Activated CD8-positive, alpha-beta memory T cell treated with anti-CD3 and anti-CD28 coated beads, Interleukin-2, amount 50 U/mL, for 48 hours (primary cell): ENCODE results near the gene PPP1R12B.
"Not testable (repeated sequence)": the region's sequence is repeated elsewhere in the genome, so short reads cannot be mapped to it uniquely, and the experiment has no call there.

Source experiments
- DNase-seq: peaks from one replicate; pipeline ENCODE4 v3.0.0-alpha.2; 2020

PPP1R12B gene

DNA sequence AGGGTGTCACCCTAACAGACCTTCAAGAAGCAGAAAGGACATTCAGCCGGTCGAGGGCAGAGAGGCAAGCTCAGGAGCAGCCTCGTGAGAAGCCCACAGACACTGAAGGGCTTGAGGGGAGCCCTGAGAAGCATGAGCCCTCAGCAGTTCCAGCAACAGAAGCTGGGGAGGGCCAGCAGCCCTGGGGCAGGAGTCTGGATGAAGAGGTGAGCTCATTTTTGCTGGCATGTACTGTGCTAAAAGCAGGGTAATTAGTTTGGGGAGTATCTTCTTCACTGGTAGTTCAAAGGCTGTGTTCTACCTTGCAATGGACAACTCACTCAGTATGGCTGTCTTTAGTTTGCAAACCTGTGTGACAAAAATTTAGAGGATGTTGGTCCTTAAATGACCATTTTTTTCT lies 144.6 kb downstream of the PPP1R12B start:
- DNase-seq = not testable (repeated sequence)

DNA sequence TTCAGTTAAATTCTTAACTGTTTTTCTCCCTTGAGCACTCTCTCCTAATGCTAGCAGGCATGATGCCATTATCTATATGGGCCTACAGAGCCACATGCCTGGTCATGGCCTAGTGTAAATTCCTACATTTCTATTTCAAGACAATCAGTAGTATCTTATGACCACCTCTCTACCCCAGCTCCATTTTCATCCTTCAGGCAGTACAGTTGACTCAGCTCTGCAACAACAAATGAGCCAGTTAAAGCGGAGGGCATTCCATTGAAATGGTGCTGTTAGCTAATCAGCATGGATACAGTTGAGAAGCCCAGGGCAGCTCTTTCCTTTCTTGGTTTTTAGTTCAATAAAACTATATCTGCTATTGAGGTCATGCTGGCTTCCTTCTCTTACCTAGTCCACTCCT lies 150.0 kb downstream of the PPP1R12B start:
- no peak for DNase-seq

DNA sequence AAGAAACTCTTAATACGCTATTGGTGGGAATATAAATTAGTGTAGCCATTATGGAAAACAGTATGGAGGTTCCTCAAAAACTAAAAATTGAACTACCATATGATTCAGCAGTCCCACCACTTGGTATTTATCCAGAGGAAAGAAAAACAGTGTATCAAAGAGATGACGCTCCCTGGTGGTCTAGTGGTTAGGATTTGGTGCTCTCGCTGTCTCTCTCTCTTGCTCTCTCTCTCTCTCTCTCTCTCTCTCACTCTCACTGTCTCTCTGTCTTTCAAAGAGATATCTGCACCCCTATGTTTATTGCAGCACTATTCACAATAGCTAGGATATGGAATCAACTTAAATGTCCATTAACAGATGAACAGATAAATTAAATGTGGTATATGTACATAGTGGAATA lies 151.5 kb downstream of the PPP1R12B start:
- DNase-seq = not testable (repeated sequence)

DNA sequence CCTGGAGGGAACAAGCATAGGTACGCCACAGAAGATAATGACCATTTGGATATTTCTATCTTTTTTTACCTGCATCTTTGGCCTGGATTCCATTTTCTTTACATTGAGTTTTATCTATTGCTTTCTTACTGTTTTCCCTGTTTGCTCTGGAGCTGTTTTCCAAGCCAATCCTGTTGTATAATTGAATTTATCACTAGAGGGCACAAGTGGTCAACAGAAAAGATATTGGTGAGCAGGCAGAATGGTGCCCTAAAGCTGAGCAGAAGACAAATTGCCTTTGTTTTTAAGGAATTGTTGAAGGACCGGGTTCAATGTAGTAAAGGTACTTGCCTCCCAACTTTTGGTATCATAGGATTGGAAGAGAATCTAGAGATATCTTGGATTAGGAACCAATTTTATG lies 152.8 kb downstream of the PPP1R12B start:
- DNase-seq = no peak

DNA sequence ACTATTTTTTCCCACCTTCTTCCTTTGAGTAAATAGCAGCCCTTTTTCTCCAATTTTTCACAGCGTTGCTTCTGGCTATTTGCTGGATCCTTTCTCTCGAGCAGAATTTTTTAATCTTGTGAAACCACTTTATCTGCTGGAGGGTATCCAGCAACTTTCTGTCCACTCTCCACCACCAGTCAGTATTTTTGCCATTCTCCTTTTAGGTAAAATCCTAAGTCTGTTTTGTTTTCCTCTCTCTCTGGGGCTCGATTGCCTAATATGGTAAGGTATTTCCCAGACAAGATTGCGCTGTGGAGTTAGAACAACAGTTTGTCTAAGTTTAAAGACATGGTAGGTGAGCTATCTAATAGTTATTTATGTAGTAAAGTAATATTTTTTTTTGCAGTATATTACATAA lies 156.9 kb downstream of the PPP1R12B start:
- no peak for DNase-seq

DNA sequence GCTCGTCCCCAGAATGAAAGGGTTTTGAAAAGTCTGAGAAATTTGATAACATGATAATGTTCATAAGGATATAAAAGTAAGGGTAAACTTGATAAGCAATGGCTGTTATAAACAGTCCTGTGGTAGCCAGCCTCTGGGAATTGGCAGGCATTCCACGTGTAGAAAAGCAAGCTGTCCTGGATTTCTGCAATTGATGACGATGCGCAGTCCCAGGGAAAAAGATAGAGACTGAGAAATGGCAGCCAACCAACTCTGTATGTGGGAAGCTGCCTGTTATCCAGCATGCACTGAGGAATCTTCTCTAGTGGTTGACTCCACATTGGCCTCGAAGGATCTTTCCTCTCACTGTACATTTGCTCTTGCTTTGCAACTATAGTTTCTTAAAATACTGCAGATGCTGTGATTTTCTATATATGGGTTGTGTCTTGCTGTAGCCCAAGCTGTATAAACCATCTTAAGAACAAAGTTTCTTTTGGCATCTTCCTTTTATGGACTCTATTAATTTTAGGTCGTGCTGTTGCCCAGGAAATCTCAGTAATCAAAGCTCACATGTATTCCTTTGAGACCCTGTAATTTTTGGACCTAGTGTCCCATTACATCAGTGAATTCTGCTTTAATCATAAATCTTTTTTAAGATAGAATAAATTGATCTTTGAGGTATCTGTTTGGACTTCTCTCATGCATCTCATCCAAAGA lies 157.5 kb downstream of the PPP1R12B start:
- not testable (repeated sequence) for DNase-seq

DNA sequence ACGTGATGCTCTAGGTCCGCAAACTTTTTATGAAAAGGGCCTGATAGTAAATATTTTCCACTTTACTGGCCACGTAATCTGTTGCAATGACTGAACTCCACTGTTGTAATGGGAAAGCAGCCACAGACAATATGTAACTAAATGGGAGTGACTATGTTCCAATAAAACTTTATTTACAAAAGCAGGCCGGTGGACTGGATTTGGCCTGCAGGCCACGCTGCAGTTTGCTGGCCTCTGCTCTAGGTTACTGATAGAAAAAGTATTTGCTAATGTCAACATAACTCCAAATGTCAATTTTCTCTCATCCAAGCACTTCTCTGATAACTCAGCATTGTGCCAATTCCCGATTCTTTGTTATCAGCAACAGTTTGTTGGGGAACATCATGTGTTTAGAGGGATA lies 160.4 kb downstream of the PPP1R12B start:
- DNase-seq = not testable (repeated sequence)

DNA sequence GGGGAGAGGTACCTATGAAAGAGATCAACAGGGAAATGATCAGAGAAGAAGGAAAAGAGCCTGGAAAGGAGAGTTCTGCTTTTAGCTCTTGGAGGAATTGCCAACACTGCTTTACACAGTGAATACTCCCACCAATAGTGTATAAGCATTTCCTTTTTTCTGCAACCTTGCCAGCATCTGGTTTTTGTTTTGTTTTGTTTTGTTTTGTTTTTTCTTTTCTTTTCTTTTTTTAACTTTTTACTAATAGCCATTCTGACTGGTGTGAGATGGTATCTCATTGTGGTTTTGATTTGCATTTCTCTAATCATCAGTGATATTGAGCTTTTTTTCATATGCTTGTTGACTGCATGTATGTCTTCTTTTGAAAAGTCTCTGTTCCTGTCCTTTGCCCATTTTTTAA lies 165.4 kb downstream of the PPP1R12B start:
- DNase-seq = not testable (repeated sequence)

DNA sequence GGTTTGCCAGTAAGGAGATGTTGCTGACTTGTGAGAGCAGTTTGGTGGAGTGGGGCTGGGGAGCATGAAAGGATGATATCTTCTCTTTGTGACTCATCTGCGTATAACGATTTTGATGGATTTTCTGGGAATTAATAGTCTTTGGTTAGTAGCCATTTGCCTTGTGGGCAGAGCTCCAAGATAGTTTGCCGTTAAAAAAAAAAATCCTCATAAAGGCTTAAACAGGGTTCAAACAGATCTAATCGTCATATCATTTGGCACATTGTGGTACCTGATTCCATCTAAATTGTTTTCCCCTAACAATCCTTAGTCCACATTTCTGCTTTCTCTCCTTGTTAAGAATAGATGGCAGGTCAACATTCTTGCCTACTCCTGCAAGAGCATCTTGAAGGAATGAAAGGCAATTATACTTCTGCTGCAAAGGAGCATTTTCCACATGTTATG lies 168.0 kb downstream of the PPP1R12B start:
- no peak for DNase-seq

DNA sequence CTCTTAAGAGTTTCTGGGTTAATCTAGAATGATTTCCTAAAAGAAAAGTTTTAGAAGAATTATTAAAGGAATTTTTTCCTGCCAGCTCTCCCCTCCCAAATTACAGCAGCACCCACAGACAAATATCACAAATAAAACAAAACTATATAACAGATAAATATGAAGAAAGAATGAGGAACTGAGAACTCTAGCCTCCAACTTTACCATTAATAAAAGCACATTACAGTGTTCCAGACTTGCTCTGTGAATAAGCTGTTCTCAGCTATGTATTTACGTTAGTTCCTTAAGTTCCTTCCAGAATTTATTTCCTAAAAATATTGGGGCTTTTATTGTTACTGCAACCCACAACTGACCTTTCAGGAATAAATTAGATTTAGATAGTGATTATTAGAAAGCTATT lies 168.6 kb downstream of the PPP1R12B start:
- DNase-seq = not testable (repeated sequence)

DNA sequence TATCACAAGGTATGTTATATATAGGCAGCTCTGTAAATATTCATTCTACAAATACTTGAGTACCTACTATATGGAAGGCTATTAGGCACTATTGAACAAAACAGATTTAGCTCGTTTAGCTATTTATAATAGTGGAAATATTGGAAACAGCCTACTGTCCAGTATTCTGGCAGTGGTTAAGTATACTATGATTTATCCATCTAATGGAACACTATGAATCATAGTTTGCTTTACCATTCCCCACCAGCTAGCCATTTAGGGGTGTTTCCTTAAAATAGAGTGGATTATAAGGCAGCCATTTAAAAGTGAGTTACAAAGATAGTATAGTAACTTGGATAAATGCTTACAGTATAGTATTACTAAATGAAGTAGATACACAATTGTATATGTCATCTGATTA lies 169.7 kb downstream of the PPP1R12B start:
- DNase-seq = not testable (repeated sequence)

DNA sequence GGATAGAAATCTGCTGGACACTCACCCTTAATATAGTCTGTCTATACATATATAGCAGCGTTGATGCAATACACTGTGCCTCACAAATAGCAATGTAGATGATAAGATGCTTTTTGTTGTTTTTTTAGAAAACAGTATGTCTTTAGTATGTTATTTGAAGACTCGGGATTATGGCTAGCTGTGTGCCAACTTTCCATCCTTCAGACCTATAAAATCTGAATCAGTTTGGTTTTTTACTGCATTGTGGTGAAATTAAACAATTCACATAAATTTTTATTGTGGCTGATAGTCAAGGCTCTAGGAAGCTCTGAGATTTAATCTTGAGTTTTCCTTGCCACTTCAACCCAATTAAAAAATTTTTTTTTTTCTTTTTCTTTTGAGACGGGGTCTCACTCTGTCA lies 170.4 kb downstream of the PPP1R12B start:
- DNase-seq = not testable (repeated sequence)

DNA sequence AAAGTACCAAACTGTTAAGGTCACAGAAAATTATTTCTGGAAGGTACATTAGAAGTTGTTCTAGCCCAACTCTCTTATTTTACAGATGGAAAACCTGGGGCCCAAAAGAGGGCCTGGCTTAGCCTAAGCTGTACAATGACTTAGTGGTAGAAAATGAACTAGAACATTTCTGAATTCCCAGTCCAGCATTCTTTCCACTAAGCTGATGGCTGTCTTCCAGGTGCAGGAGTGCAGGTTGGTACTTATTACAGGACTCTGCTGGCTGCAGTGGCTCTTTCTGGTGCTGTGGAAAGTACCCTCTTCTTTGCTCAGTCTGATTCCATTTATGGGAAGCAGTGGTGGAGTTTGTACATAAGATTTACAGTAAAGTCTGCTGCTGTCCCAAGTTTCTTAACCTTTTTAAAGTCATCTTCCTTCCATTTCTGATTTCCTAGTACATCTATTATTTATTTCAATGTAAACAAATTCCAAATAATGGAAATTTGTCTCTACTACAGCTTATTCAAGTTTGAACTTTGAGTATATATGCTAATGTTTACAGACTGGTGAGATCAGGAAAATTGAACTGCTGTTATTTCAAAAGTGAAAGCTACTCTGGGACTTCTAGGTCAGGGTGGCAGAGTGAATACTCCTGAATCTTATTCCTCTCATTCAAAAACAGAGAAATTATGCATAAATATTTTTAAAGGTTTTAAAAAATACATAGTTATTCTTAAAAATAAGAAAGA lies 171.8 kb downstream of the PPP1R12B start:
- DNase-seq = not testable (repeated sequence)

DNA sequence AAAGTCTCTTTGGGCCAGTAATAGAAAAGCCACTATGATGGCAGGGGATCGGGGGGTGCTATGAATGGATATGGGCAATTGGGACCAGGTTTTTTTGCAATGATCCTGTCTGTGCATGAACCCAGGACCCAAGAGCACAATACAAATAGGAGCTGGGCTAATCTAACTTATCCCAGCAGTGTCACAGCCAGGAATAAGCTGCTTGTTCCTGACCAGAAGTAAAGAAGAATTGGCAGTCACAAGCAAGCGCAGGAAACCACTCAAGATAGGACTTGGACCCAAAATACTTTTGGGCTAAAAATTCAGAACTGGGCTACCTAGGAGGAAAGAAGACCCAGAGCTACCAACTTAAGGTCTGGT lies 172.3 kb downstream of the PPP1R12B start:
- DNase-seq = not testable (repeated sequence)

DNA sequence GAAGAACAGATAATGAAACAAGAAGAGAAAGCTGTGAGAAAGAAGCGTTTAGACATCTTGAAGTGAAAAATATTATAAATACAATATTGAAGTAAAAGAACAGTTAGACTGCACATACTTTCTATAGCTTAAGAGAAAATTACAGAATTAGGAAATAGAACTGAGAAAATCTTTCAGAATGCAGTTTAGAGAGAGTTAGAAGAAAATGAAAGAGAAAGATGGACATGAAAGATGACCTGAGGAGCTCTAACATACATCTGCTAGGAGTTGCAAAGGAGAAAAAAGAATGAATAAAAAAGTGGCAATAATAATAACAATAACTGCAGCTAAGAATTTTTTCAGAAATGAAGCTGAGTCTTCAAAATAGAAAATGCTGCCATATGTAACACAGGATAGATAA lies 173.0 kb downstream of the PPP1R12B start:
- DNase-seq = not testable (repeated sequence)

DNA sequence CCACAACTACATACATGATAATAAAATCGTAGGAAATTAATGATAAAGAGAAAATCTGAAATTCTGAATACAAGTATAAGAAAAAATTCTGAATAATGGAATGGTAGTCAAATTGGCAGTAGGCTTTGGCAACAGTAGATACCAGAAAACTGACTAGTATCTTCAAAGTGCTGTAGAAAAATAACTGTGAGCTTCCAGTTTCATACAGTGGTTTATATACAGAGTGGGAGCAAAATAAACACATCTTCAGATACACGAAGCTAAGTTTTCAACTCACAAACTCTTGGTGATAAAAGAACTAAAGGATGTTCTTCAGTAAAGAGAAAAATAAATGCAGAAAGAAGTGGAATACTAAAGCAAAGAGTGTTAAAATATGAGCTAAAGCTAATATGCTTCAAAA lies 173.4 kb downstream of the PPP1R12B start:
- no peak for DNase-seq

DNA sequence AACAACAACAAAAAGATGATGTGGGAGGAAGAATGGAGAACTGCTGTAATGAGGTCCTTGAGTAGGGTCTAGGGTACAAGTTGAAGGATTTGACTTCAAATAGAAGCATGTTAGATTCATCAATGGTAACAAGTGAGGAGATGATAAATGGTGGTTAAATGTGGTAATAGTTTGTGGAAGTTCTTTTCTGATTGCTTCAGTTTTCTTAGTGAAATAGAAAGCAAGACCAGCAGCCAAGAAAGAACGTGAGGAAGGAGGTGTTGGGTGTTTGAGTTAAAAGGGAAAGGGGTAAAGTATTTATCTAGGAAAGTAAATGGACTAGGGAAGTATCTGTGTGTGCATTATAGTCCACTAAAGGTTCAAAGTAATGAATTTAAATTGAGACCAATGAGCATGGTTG lies 177.6 kb downstream of the PPP1R12B start:
- DNase-seq = not testable (repeated sequence)

DNA sequence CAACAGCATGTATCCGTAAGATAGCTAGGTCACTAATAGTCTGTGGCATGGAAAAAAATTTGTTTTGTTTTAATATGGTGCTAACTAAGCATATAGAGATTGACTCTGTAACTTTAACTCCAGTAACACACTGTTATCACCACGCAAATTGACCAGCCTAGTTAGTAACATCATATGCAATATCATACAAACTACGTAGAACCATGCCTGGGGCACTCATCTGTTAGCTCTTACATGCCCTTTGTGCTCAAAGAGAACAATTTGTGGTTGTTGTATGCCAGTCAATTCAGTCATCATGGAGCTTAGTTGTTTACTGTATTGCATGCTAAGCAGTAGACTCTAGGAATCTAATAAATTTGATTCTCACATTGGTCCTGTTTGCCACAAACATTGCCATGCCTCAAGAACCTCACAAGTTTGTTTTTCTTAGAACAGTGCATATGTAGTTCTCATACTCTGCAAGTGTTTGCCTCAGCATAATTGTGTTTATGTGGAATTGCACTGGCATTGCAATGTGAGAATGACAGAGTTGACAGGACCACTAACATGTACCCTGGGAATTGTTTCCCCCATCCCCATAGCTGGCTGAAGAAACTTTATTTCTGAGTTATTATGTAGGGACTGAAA lies 179.7 kb downstream of the PPP1R12B start:
- DNase-seq = not testable (repeated sequence)

DNA sequence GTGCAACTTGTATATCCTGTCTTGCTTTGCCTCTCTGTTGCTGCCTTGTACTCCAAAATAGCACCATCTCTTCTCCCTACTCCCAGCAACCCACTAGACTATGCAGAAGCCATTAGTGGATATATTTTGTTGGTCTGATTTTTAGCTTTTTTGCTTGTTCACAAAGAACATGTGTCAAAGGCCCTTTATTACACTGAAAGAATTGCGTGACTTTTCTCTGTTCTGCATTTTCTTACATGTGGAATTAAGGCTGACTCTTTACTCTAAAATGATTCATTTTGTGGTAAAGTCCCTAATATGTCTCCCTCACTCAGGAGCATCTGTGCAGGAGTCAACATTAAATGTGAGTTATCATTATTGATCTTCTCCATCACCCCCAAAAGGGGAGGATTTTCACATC lies 182.2 kb downstream of the PPP1R12B start:
- not testable (repeated sequence) for DNase-seq

DNA sequence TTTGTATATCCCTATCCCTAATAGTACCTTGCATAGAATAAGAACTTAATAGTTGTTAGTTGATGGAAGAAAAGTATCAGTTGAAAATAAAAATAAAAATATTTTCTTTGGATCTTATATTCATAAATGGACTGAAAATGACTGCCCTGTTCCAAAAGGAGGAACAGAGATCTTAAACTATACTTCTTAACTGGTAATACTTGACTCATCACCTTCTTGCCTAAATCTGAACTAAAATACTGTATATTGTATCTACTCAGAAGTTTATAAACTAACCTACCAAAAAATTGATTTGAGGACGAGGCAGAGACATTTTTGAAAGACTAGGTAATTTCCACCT lies 182.9 kb downstream of the PPP1R12B start:
- DNase-seq = no peak

DNA sequence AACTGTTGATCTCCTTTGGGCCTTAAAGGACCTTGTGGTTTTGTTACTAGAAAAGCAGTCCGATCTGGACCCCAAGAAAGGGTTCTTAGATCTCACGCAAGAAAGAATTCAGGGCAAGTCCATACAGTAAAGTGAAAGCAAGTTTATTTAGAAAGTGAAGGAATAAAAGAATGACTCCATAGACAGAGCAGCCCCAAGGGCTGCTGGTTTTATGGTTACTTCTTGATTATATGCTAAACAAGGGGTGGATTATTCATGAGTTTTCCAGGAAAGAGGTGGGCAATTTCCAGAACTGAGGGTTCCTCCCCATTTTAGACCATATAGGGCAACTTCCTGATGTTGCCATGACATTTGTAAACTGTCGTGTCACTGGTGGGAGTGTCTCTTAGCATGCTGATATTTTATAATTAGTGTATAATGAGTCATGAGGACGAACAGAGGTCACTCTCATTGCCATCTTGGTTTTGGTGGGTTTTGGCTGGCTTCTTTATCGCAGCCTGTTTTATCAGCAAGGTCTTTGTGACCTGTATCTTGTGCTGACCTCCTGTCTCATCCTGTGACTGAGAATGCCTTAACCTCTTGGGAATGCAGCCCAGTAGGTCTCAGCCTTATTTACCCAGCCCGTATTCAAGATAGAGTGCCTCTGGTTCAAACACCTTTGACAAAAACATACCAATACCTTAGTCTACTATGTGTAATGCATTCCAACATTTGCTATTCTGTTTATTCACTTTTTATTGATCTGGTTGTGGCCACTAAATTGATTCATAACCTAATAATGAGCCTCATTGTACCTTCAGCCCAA lies 183.5 kb downstream of the PPP1R12B start:
- DNase-seq = not testable (repeated sequence)

DNA sequence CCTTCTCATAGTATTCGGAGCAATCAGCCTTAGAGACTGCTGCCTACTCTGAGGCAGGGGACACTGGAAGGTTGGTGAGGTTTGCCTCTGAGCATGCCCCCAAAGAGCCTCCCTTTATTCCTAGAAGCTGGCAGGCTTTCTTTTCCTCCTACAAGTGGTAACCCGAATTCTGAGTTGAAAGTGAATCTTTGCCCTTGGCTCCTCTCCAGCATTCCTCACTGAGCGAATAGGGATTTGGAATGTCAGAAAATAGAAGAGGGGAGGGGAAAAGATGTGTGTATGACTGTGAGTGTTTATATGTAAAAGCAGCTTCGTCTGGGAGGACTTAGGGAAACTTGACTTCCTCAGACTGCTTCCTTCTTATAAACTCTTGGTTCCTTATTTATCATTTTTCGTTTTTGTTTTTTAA lies 190.7 kb downstream of the PPP1R12B start:
- DNase-seq = not testable (repeated sequence)

DNA sequence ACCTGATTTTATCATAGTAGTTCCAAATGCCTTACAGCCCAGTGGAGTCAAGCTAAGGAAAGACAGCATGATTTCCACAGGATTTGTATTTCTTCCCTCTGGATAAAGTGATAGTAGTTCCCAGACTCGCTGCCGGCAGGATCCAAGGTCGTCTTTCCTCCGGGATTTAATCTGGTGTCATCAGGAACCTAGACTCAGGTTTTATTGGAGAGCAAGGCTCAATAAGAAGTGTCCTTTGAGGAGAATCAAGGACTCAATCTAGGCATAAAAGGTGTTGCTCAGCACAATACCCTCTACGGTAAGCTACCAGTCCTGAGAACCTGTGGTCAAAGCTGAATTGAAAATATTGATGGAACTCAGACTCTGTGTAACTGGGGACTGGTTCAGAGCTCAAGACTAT lies 191.1 kb downstream of the PPP1R12B start:
- DNase-seq = not testable (repeated sequence)
